Liver (tissue), 9 donors: ENCODE measurements around the gene SEMA3C. TPM values are rescaled to one million over a fixed set of nuclear protein-coding genes. Genes with fewer than 3 reads are reported as not detected.

Experiments used
- DNase-seq: peaks from one replicate; pipeline ENCODE4 v3.0.0-alpha.2; 2017; ENCODE audit warnings: low spot score
- H3K27ac ChIP-seq, 2 donors: one replicate each; pipeline ENCODE4 v1.7.0; 2013; ENCODE audit warnings: inconsistent platforms in 2 of 2, low read length in 2 of 2, control low read depth in 1 of 2, low read depth in 1 of 2, mild to moderate bottlenecking in 1 of 2
- H3K27me3 ChIP-seq, 4 donors: one replicate each; pipeline versions ENCODE4 v1.6.1 to v1.7.0; 2013; ENCODE audit warnings: low read length in 3 of 4, inconsistent platforms in 1 of 4, mild to moderate bottlenecking in 1 of 4, moderate library complexity in 1 of 4; ENCODE audit not compliant: control insufficient read depth in 4 of 4, insufficient read depth in 4 of 4
- H3K36me3 ChIP-seq, 4 donors: one replicate each; pipeline versions ENCODE4 v1.6.1 to v1.7.0; 2013; ENCODE audit warnings: low read length in 3 of 4, mild to moderate bottlenecking in 3 of 4, low read depth in 1 of 4, moderate library complexity in 1 of 4; ENCODE audit not compliant: control insufficient read depth in 4 of 4, insufficient read depth in 3 of 4
- H3K4me1 ChIP-seq, 4 donors: one replicate each; pipeline versions ENCODE4 v1.6.1 to v1.7.0; 2013; ENCODE audit warnings: low read length in 3 of 4, mild to moderate bottlenecking in 3 of 4, moderate library complexity in 1 of 4; ENCODE audit not compliant: control insufficient read depth in 4 of 4, insufficient read depth in 4 of 4
- H3K4me3 ChIP-seq, 3 donors: one replicate each; pipeline versions ENCODE4 v1.6.1 to v1.7.0; 2013; ENCODE audit warnings: low read length in 3 of 3, control low read depth in 1 of 3, low read depth in 1 of 3, mild to moderate bottlenecking in 1 of 3
- H3K9ac ChIP-seq, 2 donors: one replicate each; pipeline ENCODE4 v1.7.0; 2013; ENCODE audit warnings: low read length in 2 of 2, mild to moderate bottlenecking in 2 of 2, moderate library complexity in 2 of 2, control low read depth in 1 of 2, low read depth in 1 of 2
- H3K9me3 ChIP-seq, 4 donors: one replicate each; pipeline versions ENCODE4 v1.6.1 to v1.7.0; 2013; ENCODE audit warnings: low read length in 3 of 4; ENCODE audit not compliant: control insufficient read depth in 4 of 4
- FOXA2 ChIP-seq: IDR thresholded peaks from 2 replicates; pipeline ENCODE4 v1.6.1; 2016; ENCODE audit warnings: antibody characterized with exemption
- HNF4G ChIP-seq: IDR thresholded peaks from 2 replicates; pipeline ENCODE4 v1.6.1; 2016; ENCODE audit warnings: antibody characterized with exemption
- JUND ChIP-seq, 2 donors: IDR thresholded peaks; 2 replicates each; pipeline ENCODE4 v1.6.1; 2016; ENCODE audit warnings: antibody characterized with exemption in 2 of 2
- NR2F2 ChIP-seq: IDR thresholded peaks from 2 replicates; pipeline ENCODE4 v1.6.1; 2016; ENCODE audit warnings: antibody characterized with exemption
- RAD21 ChIP-seq, 2 donors: IDR thresholded peaks; 2 replicates each; pipeline ENCODE4 v1.6.1; 2016; ENCODE audit warnings: antibody characterized with exemption in 2 of 2, mild to moderate bottlenecking in 2 of 2
- TAF1 ChIP-seq: conservative IDR thresholded peaks from 2 replicates; pipeline ENCODE4 v1.6.1; 2016; ENCODE audit warnings: antibody characterized with exemption, mild to moderate bottlenecking
- YY1 ChIP-seq: IDR thresholded peaks from 2 replicates; pipeline ENCODE4 v1.6.1; 2016; ENCODE audit warnings: antibody characterized with exemption, mild to moderate bottlenecking
- WGBS: extraction: QIAGEN DNeasy Blood & Tissue Kit; methylation state at CpG from one replicate; pipeline ENCODE4 v1.1.7; 2013; 5-methylcytosine and 5-hydroxymethylcytosine counted together
- polyA plus RNA-seq, 2 donors: library from polyadenylated mRNA; stranded (reverse) in 1 of 2; unstranded in 1 of 2; fragments of 200-250 nt in 1 of 2; fragments of >200 nt in 1 of 2; fragmentation: Nextera tagmentation in 1 of 2; extraction: Ambion mirVana in 1 of 2; gene quantifications; one replicate each; pipeline versions ENCODE4 v1.2.1 to v1.2.3, GENCODE V29; 2013 to 2015
- total RNA-seq, 2 donors: library from RNA; depleted of rRNA; stranded (reverse); fragments of >200 nt; gene quantifications; one replicate each; pipeline ENCODE4 v1.2.3, GENCODE V29; 2014
- TF ChIP-seq, protein P1 (sequence below): IDR thresholded peaks from 2 replicates; pipeline ENCODE4 v1.6.1; 2016; ENCODE audit warnings: antibody characterized with exemption, mild to moderate bottlenecking
- TF ChIP-seq, protein P2 (sequence below): IDR thresholded peaks from 2 replicates; pipeline ENCODE4 v1.6.1; 2016; ENCODE audit warnings: antibody characterized with exemption
- TF ChIP-seq, protein P3 (sequence below): fragments of 150-350 bp; IDR thresholded peaks from 2 replicates; pipeline ENCODE4 v1.5.1; 2017; ENCODE audit warnings: improper control_type of control experiment, low read depth, low read length; ENCODE audit not compliant: missing input control
- TF ChIP-seq, protein P4 (sequence below): IDR thresholded peaks from 2 replicates; pipeline ENCODE4 v1.6.1; 2016; ENCODE audit warnings: antibody characterized with exemption
- donor health status: healthy.
- donor health status: healthy.
- donor health status: healthy.
- donor health status: healthy.
- donor health status: healthy.

The SEMA3C gene
- total and polyA plus RNA-seq, 4 donors, result 0.20 to 1.8 (median 0.64) TPM

DNA sequence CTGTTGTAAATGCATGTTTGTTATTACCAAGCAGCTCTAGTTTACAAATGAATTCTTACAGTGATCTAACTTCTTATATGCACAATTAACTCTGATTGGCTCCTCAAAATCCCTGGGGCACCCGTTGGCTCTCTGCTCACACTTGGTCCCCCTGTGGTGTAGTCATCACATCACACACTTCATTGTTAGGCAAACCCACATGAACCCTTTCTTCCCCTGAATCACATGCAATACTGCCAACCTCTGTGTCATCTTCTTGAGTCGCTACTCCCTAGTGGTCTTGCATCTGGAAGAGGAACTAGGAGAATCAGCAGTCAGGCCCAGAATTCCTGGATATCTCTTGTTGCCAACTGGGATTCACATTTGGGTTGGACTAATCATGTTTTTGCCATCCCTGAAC is 207.3 kb downstream of the SEMA3C start:
- no peak for DNase-seq
- Histone ChIP-seq H3K27me3 (peaks cover 0 to 2% (median 0%) of the 10 kb centered on the region in 4 donors), H3K36me3 (no peaks in the 10 kb centered on the region), H3K27ac (no peak overlapping the region), H3K9me3 (no peaks in the 10 kb centered on the region), H3K4me3 (no peak overlapping the region), H3K4me1 (no peaks in the 10 kb centered on the region), H3K9ac (no peak overlapping the region)
- TF ChIP-seq, protein P1, sequence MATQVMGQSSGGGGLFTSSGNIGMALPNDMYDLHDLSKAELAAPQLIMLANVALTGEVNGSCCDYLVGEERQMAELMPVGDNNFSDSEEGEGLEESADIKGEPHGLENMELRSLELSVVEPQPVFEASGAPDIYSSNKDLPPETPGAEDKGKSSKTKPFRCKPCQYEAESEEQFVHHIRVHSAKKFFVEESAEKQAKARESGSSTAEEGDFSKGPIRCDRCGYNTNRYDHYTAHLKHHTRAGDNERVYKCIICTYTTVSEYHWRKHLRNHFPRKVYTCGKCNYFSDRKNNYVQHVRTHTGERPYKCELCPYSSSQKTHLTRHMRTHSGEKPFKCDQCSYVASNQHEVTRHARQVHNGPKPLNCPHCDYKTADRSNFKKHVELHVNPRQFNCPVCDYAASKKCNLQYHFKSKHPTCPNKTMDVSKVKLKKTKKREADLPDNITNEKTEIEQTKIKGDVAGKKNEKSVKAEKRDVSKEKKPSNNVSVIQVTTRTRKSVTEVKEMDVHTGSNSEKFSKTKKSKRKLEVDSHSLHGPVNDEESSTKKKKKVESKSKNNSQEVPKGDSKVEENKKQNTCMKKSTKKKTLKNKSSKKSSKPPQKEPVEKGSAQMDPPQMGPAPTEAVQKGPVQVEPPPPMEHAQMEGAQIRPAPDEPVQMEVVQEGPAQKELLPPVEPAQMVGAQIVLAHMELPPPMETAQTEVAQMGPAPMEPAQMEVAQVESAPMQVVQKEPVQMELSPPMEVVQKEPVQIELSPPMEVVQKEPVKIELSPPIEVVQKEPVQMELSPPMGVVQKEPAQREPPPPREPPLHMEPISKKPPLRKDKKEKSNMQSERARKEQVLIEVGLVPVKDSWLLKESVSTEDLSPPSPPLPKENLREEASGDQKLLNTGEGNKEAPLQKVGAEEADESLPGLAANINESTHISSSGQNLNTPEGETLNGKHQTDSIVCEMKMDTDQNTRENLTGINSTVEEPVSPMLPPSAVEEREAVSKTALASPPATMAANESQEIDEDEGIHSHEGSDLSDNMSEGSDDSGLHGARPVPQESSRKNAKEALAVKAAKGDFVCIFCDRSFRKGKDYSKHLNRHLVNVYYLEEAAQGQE, result no peak
- WGBS, result 67% methylated on average over 2 of the region's 2 CpGs

DNA sequence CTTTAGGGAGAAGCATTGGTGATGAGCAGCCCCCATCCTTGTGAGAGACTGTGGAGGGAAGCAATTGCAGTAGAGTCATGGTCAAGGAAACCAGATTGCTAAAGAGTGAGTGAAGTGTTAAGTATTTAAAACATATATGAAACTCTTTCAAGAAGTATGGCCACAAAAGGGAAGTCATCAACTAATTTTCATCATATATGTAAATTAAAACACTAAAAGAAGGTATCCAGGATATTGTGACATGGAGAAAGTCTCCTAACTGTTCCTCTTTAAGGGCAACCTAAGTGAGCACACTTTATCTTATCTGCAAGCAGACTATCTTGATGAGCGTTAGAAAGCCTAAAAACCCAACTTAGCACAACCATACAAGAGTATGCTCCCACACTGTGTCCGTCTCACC is 210.7 kb downstream of the SEMA3C start:
- H3K27ac ChIP-seq, result no peak overlapping the region

More for the DNA sequence above, 210.7 kb downstream of the SEMA3C start:
- H3K4me3 ChIP-seq, result no peak overlapping the region
- H3K36me3 ChIP-seq, result no peaks in the 10 kb centered on the region
- H3K27me3 ChIP-seq, result peaks cover 0 to 7% (median 0%) of the 10 kb centered on the region in 4 donors
- no peak for DNase-seq
- no peaks in the 10 kb centered on the region for H3K9me3 ChIP-seq
- no peak for TF ChIP-seq NR2F2
- no peak for TF ChIP-seq RAD21 (IDR thresholded peaks at IDR 0.05)
- no peak for TF ChIP-seq TAF1
- TF ChIP-seq HNF4G, result no peak
- TF ChIP-seq, protein P2, sequence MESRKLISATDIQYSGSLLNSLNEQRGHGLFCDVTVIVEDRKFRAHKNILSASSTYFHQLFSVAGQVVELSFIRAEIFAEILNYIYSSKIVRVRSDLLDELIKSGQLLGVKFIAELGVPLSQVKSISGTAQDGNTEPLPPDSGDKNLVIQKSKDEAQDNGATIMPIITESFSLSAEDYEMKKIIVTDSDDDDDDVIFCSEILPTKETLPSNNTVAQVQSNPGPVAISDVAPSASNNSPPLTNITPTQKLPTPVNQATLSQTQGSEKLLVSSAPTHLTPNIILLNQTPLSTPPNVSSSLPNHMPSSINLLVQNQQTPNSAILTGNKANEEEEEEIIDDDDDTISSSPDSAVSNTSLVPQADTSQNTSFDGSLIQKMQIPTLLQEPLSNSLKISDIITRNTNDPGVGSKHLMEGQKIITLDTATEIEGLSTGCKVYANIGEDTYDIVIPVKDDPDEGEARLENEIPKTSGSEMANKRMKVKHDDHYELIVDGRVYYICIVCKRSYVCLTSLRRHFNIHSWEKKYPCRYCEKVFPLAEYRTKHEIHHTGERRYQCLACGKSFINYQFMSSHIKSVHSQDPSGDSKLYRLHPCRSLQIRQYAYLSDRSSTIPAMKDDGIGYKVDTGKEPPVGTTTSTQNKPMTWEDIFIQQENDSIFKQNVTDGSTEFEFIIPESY, result no peak
- TF ChIP-seq, protein P3, sequence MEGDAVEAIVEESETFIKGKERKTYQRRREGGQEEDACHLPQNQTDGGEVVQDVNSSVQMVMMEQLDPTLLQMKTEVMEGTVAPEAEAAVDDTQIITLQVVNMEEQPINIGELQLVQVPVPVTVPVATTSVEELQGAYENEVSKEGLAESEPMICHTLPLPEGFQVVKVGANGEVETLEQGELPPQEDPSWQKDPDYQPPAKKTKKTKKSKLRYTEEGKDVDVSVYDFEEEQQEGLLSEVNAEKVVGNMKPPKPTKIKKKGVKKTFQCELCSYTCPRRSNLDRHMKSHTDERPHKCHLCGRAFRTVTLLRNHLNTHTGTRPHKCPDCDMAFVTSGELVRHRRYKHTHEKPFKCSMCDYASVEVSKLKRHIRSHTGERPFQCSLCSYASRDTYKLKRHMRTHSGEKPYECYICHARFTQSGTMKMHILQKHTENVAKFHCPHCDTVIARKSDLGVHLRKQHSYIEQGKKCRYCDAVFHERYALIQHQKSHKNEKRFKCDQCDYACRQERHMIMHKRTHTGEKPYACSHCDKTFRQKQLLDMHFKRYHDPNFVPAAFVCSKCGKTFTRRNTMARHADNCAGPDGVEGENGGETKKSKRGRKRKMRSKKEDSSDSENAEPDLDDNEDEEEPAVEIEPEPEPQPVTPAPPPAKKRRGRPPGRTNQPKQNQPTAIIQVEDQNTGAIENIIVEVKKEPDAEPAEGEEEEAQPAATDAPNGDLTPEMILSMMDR, result no peak
- TF ChIP-seq, protein P4, sequence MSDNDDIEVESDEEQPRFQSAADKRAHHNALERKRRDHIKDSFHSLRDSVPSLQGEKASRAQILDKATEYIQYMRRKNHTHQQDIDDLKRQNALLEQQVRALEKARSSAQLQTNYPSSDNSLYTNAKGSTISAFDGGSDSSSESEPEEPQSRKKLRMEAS, result no peak
- TF ChIP-seq JUND (IDR thresholded peaks at IDR 0.05), result no peak
- no peak for TF ChIP-seq YY1
- no peak for TF ChIP-seq FOXA2
- H3K4me1 ChIP-seq, result no peaks in the 10 kb centered on the region
- WGBS, result 48% methylated on average over 2 of the region's 2 CpGs
- H3K9ac ChIP-seq, result no peak overlapping the region
